RWPE1 (cell line): ENCODE results near the gene RHOBTB1.

Experiments used
- CTCF ChIA-PET: fragments of 350-600 bp; sonication (Branson Sonifier 250); formaldehyde crosslinking; extraction: SDS; loops from one replicate; lab custom pipeline; 2021; lab: Yijun Ruan, JAX
- POLR2A ChIA-PET: fragments of 400-600 bp; formaldehyde crosslinking; extraction: SDS; loops from one replicate; lab custom pipeline; 2020; ENCODE audit warnings: antibody characterized with exemption; ENCODE audit not compliant: low non-redundant PET; lab: Yijun Ruan, JAX
- DNase-seq: peaks from one replicate; pipeline ENCODE4 v3.0.0; 2012; ENCODE audit warnings: low spot score
- H3K27ac ChIP-seq: fragments of 450-650 bp; 2 replicates; pipeline ENCODE4 v1.5.1; 2017
- TF ChIP-seq, protein P1 (sequence below): fragments of 450-650 bp; conservative IDR thresholded peaks from 2 replicates; pipeline ENCODE4 v1.5.1; 2017; ENCODE audit warnings: low read depth, mild to moderate bottlenecking

The RHOBTB1 gene

GRCh38 chr10:60906411-60906810 lies 37.6 kb downstream of the RHOBTB1 start:
- H3K27ac ChIP-seq: no peak overlapping the region
- POLR2A ChIA-PET: no interaction called here
- no peak for DNase-seq
- TF ChIP-seq, protein P1, sequence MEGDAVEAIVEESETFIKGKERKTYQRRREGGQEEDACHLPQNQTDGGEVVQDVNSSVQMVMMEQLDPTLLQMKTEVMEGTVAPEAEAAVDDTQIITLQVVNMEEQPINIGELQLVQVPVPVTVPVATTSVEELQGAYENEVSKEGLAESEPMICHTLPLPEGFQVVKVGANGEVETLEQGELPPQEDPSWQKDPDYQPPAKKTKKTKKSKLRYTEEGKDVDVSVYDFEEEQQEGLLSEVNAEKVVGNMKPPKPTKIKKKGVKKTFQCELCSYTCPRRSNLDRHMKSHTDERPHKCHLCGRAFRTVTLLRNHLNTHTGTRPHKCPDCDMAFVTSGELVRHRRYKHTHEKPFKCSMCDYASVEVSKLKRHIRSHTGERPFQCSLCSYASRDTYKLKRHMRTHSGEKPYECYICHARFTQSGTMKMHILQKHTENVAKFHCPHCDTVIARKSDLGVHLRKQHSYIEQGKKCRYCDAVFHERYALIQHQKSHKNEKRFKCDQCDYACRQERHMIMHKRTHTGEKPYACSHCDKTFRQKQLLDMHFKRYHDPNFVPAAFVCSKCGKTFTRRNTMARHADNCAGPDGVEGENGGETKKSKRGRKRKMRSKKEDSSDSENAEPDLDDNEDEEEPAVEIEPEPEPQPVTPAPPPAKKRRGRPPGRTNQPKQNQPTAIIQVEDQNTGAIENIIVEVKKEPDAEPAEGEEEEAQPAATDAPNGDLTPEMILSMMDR: no peak
- CTCF ChIA-PET: interaction anchor here (0.6 kb wide), 1 partner anchor 9 kb away, joined by 3 read pairs; no protein-coding TSS in a partner anchor

GRCh38 chr10:60905580-60905979 lies 38.4 kb downstream of the RHOBTB1 start:
- TF ChIP-seq, protein P1: no peak
- ChIA-PET CTCF (interaction anchor here (0.6 kb wide), 1 partner anchor 10 kb away, joined by 3 read pairs; no protein-coding TSS in a partner anchor), POLR2A (no interaction called here)
- no peak overlapping the region for H3K27ac ChIP-seq
- DNase-seq: no peak

GRCh38 chr10:60903096-60903495 lies 40.9 kb downstream of the RHOBTB1 start:
- TF ChIP-seq, protein P1: no peak
- no peak for DNase-seq
- ChIA-PET POLR2A (no interaction called here), CTCF (no interaction called here)
- no peak overlapping the region for H3K27ac ChIP-seq

DNA sequence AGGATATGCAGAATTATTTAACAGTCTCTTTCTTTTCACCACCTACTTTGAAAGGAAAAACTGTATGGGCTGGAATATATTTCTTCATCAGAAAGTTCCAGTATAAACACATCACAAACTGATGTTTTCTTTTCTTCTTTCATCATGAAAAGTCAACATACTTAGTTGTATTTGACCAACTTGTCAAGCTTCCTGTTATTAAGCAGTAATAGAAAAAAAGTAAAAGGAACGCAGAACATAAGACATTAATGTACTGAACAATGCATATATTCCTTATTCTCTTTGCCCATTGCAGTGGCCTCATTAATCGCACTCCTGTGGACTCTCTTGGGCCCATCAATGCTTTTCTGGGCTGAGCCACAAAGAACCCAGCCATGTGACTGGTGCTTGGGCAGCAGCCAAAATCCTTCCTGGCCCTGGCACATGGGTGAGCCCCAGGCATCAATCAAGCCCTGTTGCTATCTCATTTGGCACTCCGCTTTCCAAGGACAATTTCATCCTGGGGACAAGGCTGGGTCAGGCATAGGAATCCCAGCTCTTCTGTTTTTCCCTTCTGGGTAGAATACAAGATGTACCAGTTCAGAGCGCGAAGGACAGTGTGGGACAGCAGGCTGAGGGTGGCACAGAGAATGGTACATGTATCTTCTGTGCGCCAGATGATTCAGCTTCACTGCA lies 42.3 kb downstream of the RHOBTB1 start:
- POLR2A ChIA-PET: no interaction called here

DNA sequence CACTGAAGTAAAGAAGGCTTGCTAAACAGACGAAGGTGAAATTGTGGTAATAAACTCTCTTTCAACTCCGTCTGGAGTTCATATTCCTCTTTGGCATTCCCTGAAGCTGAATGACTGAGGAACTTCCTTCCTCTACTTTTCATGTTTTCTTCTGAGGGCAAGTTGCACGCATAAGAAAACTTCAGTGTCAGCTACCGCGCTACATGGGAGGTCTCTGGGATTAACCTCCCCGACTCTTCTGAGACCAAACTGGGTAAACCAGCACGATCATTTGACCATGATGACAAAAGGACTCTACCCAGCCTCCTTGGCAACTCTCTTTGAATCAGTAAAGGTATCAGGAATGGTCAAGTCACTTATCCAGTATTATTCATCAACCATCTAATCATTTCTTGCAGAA lies 44.7 kb downstream of the RHOBTB1 start:
- TF ChIP-seq, protein P1: no peak
- POLR2A ChIA-PET: no interaction called here
- no peak for DNase-seq
- CTCF ChIA-PET: no interaction called here
- H3K27ac ChIP-seq: no peak overlapping the region

More for the DNA sequence above, 42.3 kb downstream of the RHOBTB1 start:
- CTCF ChIA-PET: no interaction called here
- H3K27ac ChIP-seq: no peak overlapping the region
- no peak for DNase-seq
- TF ChIP-seq, protein P1: no peak

- ChIA-PET CTCF (interaction anchor here (0.6 kb wide), 1 partner anchor 753 kb away, joined by 5 read pairs; no protein-coding TSS in a partner anchor), POLR2A (no interaction called here)
- no peak for DNase-seq
- H3K27ac ChIP-seq: no peak overlapping the region
- TF ChIP-seq, protein P1: no peak
These were observed 45.7 kb downstream of the RHOBTB1 start for GRCh38 chr10:60898321-60898720.
